Fibroblast of mammary gland (primary cell): Measurements from ENCODE around the gene NR5A1.

Experiments
- DNase-seq: peaks from one replicate; pipeline ENCODE4 v3.0.0-alpha.2; 2010; ENCODE audit warnings: low read depth
- H3K4me3 ChIP-seq: 2 replicates; pipeline ENCODE4 v1.5.1; 2011; ENCODE audit warnings: low read depth, mild to moderate bottlenecking, low read length, moderate library complexity; ENCODE audit not compliant: control insufficient read depth
- TF ChIP-seq, protein P1 (sequence below): conservative IDR thresholded peaks from 2 replicates; pipeline ENCODE4 v1.5.1; 2011; ENCODE audit warnings: low read depth, low read length, inconsistent platforms; ENCODE audit not compliant: control insufficient read depth, insufficient read depth

NR5A1 gene

DNA sequence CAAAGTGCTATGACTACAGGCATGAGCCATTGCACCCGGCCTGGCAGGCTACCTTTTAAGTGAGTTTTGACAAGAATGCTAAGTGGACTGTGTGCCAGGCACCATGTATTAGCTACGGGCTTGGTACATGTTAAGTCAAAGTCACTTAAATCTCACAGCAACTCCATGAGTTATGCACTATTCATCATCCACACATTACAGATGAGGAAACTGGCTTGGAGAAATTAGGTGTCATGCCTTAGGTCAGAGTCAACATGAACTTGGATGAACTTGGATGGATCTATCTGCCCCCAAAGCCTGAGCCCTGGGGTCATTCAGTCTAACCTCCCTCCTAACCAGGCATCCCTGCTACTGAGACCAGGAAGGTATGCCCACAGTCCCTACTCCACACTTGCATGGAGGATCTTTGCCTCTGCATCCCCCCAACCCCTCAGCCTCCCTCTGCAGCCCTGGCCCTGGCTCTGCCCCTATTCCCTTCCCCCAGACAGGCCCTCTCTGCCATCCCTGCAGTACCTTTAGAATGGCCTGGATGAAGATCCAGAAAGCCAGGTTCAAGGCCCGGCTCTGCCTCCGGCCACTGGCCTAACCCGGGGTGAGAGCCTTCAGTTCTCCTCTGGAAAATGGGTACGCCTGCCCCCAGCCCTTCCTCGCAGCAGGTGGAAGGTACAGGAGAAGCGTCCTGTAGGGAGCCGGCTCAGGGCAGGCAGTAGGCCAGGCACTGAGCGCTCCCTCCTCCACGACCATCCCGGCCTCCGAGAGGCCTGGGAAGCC is 57.6 kb downstream of the NR5A1 start:
- no peak overlapping the region for H3K4me3 ChIP-seq
- TF ChIP-seq, protein P1, sequence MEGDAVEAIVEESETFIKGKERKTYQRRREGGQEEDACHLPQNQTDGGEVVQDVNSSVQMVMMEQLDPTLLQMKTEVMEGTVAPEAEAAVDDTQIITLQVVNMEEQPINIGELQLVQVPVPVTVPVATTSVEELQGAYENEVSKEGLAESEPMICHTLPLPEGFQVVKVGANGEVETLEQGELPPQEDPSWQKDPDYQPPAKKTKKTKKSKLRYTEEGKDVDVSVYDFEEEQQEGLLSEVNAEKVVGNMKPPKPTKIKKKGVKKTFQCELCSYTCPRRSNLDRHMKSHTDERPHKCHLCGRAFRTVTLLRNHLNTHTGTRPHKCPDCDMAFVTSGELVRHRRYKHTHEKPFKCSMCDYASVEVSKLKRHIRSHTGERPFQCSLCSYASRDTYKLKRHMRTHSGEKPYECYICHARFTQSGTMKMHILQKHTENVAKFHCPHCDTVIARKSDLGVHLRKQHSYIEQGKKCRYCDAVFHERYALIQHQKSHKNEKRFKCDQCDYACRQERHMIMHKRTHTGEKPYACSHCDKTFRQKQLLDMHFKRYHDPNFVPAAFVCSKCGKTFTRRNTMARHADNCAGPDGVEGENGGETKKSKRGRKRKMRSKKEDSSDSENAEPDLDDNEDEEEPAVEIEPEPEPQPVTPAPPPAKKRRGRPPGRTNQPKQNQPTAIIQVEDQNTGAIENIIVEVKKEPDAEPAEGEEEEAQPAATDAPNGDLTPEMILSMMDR, result no peak
- DNase-seq, result no peak

DNA sequence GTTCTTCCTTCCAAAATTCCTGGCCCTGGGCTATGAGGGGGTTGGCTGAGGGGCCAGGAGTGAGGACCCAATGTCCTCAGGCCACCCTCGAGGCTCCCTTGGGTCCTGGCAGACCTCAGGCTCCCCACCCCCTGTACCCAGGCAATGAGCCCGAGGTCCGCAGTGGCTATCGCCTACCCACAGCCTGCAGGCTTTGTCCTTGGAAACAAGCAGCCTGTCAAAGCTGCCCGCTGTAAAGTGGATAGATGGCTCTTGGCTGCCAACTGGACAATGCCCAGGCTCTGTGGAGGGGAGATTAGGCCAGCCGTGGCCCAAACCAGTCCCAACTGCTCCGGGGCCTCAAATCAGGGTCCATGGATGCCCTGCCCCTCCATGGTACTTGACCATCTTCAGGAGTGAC is 59.2 kb downstream of the NR5A1 start:
- TF ChIP-seq, protein P1, result no peak
- no peak overlapping the region for H3K4me3 ChIP-seq
- DNase-seq, result no peak

DNA sequence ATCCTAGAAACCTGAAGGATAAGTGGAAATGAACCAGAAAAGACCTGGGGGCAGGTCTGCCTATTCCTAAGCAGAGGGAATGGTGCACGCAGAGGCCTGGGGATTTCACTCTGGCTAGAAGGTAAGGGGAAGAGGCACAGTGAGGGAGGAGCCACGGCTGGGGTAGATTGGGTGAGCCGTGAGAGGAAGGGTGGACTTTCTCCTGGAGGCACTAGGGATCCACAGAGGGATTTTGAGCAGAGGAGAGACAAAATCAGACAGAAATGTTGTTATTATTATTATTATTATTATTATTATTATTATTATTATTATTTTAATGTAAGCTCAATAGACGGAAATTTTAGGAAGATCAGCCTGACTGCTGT is 59.9 kb downstream of the NR5A1 start:
- TF ChIP-seq, protein P1, result no peak
- DNase-seq, result no peak
- no peak overlapping the region for H3K4me3 ChIP-seq

DNA sequence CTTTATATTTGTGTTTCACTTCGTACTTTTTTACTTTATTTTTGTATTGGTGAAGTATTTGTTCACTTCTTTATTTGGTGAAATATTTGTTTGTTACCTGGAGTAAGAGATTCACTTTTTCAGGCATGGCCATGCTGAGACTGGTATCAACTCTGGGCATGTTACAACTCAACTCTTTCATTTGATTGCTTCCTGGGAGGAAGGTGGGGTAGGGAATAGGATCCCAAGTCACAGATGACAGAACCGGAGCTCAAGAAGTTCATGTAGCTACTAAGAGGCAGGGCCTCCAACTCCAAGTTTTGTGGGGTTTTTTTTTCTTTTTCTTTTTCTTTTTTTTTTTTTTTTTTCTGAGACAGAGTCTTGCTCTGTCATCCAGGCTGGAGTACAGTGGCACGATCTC is 63.0 kb downstream of the NR5A1 start:
- TF ChIP-seq, protein P1, result no peak
- DNase-seq, result no peak
- H3K4me3 ChIP-seq, result no peak overlapping the region

DNA sequence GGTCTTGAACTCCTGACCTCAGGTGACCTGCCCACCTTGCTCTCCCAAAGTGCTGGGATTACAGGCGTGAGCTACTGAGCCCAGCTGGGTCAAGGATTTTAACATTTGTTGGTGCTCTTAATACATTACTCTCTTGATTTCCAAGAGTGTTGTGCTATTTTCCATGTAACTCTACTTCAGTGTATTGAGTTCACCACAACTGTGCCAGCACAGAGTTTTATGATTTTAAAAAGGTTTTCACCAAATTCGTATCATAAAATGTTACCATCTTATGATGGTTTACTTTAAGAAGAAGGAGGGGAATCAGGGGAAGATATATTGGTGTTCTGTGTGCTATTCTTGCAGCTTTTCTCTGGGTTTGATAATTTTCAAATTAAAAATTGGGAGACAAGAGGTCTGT is 63.6 kb downstream of the NR5A1 start:
- no peak for DNase-seq
- no peak overlapping the region for H3K4me3 ChIP-seq
- TF ChIP-seq, protein P1, result no peak

DNA sequence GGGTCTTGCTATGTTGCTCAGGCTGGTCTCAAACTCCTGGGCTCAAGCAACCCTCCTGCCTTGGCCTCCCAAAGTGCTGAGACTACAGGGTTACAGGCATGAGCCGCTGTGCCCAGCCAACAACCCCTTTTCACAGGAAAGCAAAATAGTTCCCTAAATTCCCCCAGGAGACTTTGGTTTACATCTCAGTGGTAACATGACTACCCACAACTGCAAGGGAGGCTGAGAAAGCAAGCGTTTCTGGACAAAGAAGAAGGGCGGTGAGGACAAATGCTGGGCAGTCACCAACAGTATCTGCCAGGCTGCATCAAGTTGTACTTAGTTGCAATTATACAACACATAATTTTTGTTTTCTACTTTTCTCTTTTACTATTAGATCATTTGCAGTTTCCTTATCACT is 64.4 kb downstream of the NR5A1 start:
- TF ChIP-seq, protein P1, result no peak
- H3K4me3 ChIP-seq, result no peak overlapping the region
- no peak for DNase-seq
